GM21515 (cell line): ENCODE data around the gene ZNF124.
"Not testable (repeated sequence)": the region's sequence is repeated elsewhere in the genome, so short reads cannot be mapped to it uniquely, and the experiment has no call there.

Experiments
- ATAC-seq: cut with Tn5 transposase; IDR thresholded peaks from one replicate; pipeline ENCODE4 v1.9.1; 2021; ENCODE audit not compliant: unreplicated experiment

The ZNF124 gene

GRCh38 chr1:247173431-247173830 lies 1.6 kb upstream of the ZNF124 start:
- no peak for ATAC-seq

- no peak for ATAC-seq
Measured at GRCh38 chr1:247172996-247173395, 1.2 kb upstream of the ZNF124 start.

GRCh38 chr1:247171443-247171842 lies 377 bp downstream of the ZNF124 start:
- ATAC-seq, result peak; percentile 51

GRCh38 chr1:247165674-247166073 lies 6.1 kb downstream of the ZNF124 start:
- ATAC-seq, result no peak

GRCh38 chr1:247164694-247165093 lies 7.1 kb downstream of the ZNF124 start:
- ATAC-seq, result no peak

- ATAC-seq, result no peak
Measured at GRCh38 chr1:247156787-247157232, 15.0 kb downstream of the ZNF124 start.

GRCh38 chr1:247147781-247148180 lies 24.0 kb downstream of the ZNF124 start:
- ATAC-seq, result no peak

- not testable (repeated sequence) for ATAC-seq
Measured at GRCh38 chr1:247147120-247147519, 24.7 kb downstream of the ZNF124 start.

- no peak for ATAC-seq
Measured at GRCh38 chr1:247146671-247147070, 25.1 kb downstream of the ZNF124 start.

- no peak for ATAC-seq
Measured at GRCh38 chr1:247145279-247145678, 26.5 kb downstream of the ZNF124 start.

GRCh38 chr1:247139557-247139956 lies 32.3 kb downstream of the ZNF124 start:
- ATAC-seq, result not testable (repeated sequence)

GRCh38 chr1:247131236-247131635 lies 40.6 kb downstream of the ZNF124 start:
- no peak for ATAC-seq

GRCh38 chr1:247127519-247128282 lies 44.1 kb downstream of the ZNF124 start:
- ATAC-seq, result not testable (repeated sequence)

- ATAC-seq, result peak; percentile 70
Measured at GRCh38 chr1:247126601-247127000, 45.2 kb downstream of the ZNF124 start.

- peak; percentile 100 for ATAC-seq
Measured at GRCh38 chr1:247126166-247126565, 45.7 kb downstream of the ZNF124 start.

- ATAC-seq, result no peak
Measured at GRCh38 chr1:247121382-247121781, 50.4 kb downstream of the ZNF124 start.

- not testable (repeated sequence) for ATAC-seq
Measured at GRCh38 chr1:247120408-247120668, 51.5 kb downstream of the ZNF124 start.

GRCh38 chr1:247119600-247120407 lies 52.0 kb downstream of the ZNF124 start:
- ATAC-seq, result no peak

- no peak for ATAC-seq
Measured at GRCh38 chr1:247118946-247119446, 52.8 kb downstream of the ZNF124 start.

GRCh38 chr1:247115545-247115944 lies 56.3 kb downstream of the ZNF124 start:
- no peak for ATAC-seq

- ATAC-seq, result no peak
Measured at GRCh38 chr1:247115141-247115510, 56.7 kb downstream of the ZNF124 start.
